Activated T-helper 1 cell treated with anti-CD3 and anti-CD28 coated beads, Interleukin-12 subunit alpha, Interleukin-12 subunit beta, Interleukin-2, Interleukin-4 antibody, amounts not matched to agents 30 ng/mL and 10 ng/mL and 1 ng/mL, durations not matched to agents 14 hours and 24 hours and 36 hours (primary cell): Measurements from ENCODE around the gene DBX2. TPM values are rescaled to one million over a fixed set of nuclear protein-coding genes. Genes with fewer than 3 reads are reported as not detected.

Experiments
- DNase-seq: peaks from one replicate; pipeline ENCODE4 v3.0.0; 2021; ENCODE audit warnings: low spot score
- H3K27ac Mint-ChIP-seq: one replicate; pipeline ENCODE4 v1.8.0; 2021; ENCODE audit warnings: mild to moderate bottlenecking, mixed read lengths
- H3K27me3 Mint-ChIP-seq: one replicate; pipeline ENCODE4 v1.8.0; 2022; ENCODE audit warnings: mild to moderate bottlenecking, moderate library complexity, mixed read lengths; ENCODE audit not compliant: insufficient read depth
- H3K36me3 Mint-ChIP-seq: one replicate; pipeline ENCODE4 v1.8.0; 2021; ENCODE audit warnings: low read depth, mixed read lengths
- H3K4me1 Mint-ChIP-seq: one replicate; pipeline ENCODE4 v1.8.0; 2021; ENCODE audit warnings: low read depth, mixed read lengths
- H3K4me3 Mint-ChIP-seq: one replicate; pipeline ENCODE4 v1.8.0; 2021; ENCODE audit warnings: mild to moderate bottlenecking, moderate library complexity, mixed read lengths
- H3K9me3 Mint-ChIP-seq: one replicate; pipeline ENCODE4 v1.8.0; 2021; ENCODE audit warnings: mixed read lengths
- intact Hi-C: fragments of 100-400 bp; cut with micrococcal nuclease; formaldehyde crosslinking; loops from one replicate; pipeline ENCODE4 v1.15.1; 2024
- total RNA-seq: library from RNA; stranded (reverse); gene quantifications from 2 replicates; pipeline ENCODE4 v1.2.3, GENCODE V29; 2022

The DBX2 gene
- total RNA-seq, 1 donor from 2014 or later = not detected

GRCh38 chr12:45051572-45052125 is 750 bp upstream of the DBX2 start:
- Mint-ChIP-seq H3K27me3 (peaks cover 45% of the 10 kb centered on the region), H3K27ac (no peak overlapping the region), H3K4me3 (no peak overlapping the region), H3K4me1 (no peaks in the 10 kb centered on the region), H3K36me3 (no peaks in the 10 kb centered on the region), H3K9me3 (no peaks in the 10 kb centered on the region)
- DNase-seq = no peak
- intact Hi-C loops = no loop called here

GRCh38 chr12:45049912-45050750 is 768 bp downstream of the DBX2 start:
- Mint-ChIP-seq H3K27me3 (peaks cover 48% of the 10 kb centered on the region), H3K27ac (no peak overlapping the region), H3K36me3 (no peaks in the 10 kb centered on the region), H3K9me3 (no peaks in the 10 kb centered on the region), H3K4me1 (no peaks in the 10 kb centered on the region), H3K4me3 (no peak overlapping the region)
- DNase-seq = no peak
- intact Hi-C loops = no loop called here

- no peaks in the 10 kb centered on the region for H3K36me3 Mint-ChIP-seq
- intact Hi-C loops = no loop called here
- no peaks in the 10 kb centered on the region for H3K9me3 Mint-ChIP-seq
- no peak overlapping the region for H3K27ac Mint-ChIP-seq
- no peaks in the 10 kb centered on the region for H3K4me1 Mint-ChIP-seq
- no peak for DNase-seq
- H3K27me3 Mint-ChIP-seq = peaks cover 8% of the 10 kb centered on the region
- no peak overlapping the region for H3K4me3 Mint-ChIP-seq
These were observed 8.3 kb downstream of the DBX2 start for GRCh38 chr12:45042599-45042998.

GRCh38 chr12:45040977-45041376 is 9.9 kb downstream of the DBX2 start:
- intact Hi-C loops = no loop called here
- Mint-ChIP-seq H3K9me3 (no peaks in the 10 kb centered on the region), H3K4me3 (no peak overlapping the region), H3K4me1 (no peaks in the 10 kb centered on the region), H3K36me3 (no peaks in the 10 kb centered on the region), H3K27me3 (no peaks in the 10 kb centered on the region), H3K27ac (no peak overlapping the region)
- no peak for DNase-seq

GRCh38 chr12:45039757-45040156 is 11.1 kb downstream of the DBX2 start:
- intact Hi-C loops = no loop called here
- DNase-seq = no peak
- H3K27me3 Mint-ChIP-seq = no peaks in the 10 kb centered on the region
- no peaks in the 10 kb centered on the region for H3K36me3 Mint-ChIP-seq
- H3K9me3 Mint-ChIP-seq = no peaks in the 10 kb centered on the region
- H3K27ac Mint-ChIP-seq = no peak overlapping the region
- H3K4me1 Mint-ChIP-seq = no peaks in the 10 kb centered on the region
- H3K4me3 Mint-ChIP-seq = no peak overlapping the region

- H3K36me3 Mint-ChIP-seq = no peaks in the 10 kb centered on the region
- H3K27me3 Mint-ChIP-seq = no peaks in the 10 kb centered on the region
- H3K4me1 Mint-ChIP-seq = no peaks in the 10 kb centered on the region
- no peak overlapping the region for H3K27ac Mint-ChIP-seq
- H3K9me3 Mint-ChIP-seq = no peaks in the 10 kb centered on the region
- no peak overlapping the region for H3K4me3 Mint-ChIP-seq
- intact Hi-C loops = no loop called here
- DNase-seq = no peak
These were observed 16.0 kb downstream of the DBX2 start for GRCh38 chr12:45034861-45035265.

- Mint-ChIP-seq H3K9me3 (peaks cover 16% of the 10 kb centered on the region), H3K4me1 (no peaks in the 10 kb centered on the region), H3K27me3 (no peaks in the 10 kb centered on the region), H3K4me3 (no peak overlapping the region), H3K27ac (no peak overlapping the region), H3K36me3 (no peaks in the 10 kb centered on the region)
- no peak for DNase-seq
- intact Hi-C loops = no loop called here
These were observed 33.0 kb downstream of the DBX2 start for GRCh38 chr12:45017916-45018315.

GRCh38 chr12:45014396-45014795 is 36.5 kb downstream of the DBX2 start:
- no peak overlapping the region for H3K4me3 Mint-ChIP-seq
- DNase-seq = no peak
- no peaks in the 10 kb centered on the region for H3K36me3 Mint-ChIP-seq

GRCh38 chr12:45012749-45013148 is 38.1 kb downstream of the DBX2 start:
- H3K36me3 Mint-ChIP-seq = no peaks in the 10 kb centered on the region
- no peaks in the 10 kb centered on the region for H3K4me1 Mint-ChIP-seq
- H3K27ac Mint-ChIP-seq = no peak overlapping the region
- DNase-seq = no peak
- H3K9me3 Mint-ChIP-seq = no peaks in the 10 kb centered on the region
- H3K27me3 Mint-ChIP-seq = no peaks in the 10 kb centered on the region
- H3K4me3 Mint-ChIP-seq = no peak overlapping the region
- intact Hi-C loops = no loop called here

More at GRCh38 chr12:45014396-45014795, 36.5 kb downstream of the DBX2 start:
- intact Hi-C loops = no loop called here
- Mint-ChIP-seq H3K27me3 (no peaks in the 10 kb centered on the region), H3K4me1 (no peaks in the 10 kb centered on the region), H3K27ac (no peak overlapping the region), H3K9me3 (peaks cover 9% of the 10 kb centered on the region)

GRCh38 chr12:45010059-45010458 is 40.8 kb downstream of the DBX2 start:
- DNase-seq = no peak
- no peaks in the 10 kb centered on the region for H3K9me3 Mint-ChIP-seq
- intact Hi-C loops = no loop called here
- no peaks in the 10 kb centered on the region for H3K4me1 Mint-ChIP-seq
- no peak overlapping the region for H3K4me3 Mint-ChIP-seq
- no peaks in the 10 kb centered on the region for H3K36me3 Mint-ChIP-seq
- H3K27me3 Mint-ChIP-seq = no peaks in the 10 kb centered on the region
- H3K27ac Mint-ChIP-seq = no peak overlapping the region

GRCh38 chr12:45008211-45008610 is 42.7 kb downstream of the DBX2 start:
- intact Hi-C loops = no loop called here
- Mint-ChIP-seq H3K9me3 (no peaks in the 10 kb centered on the region), H3K4me3 (no peak overlapping the region), H3K36me3 (no peaks in the 10 kb centered on the region), H3K27me3 (no peaks in the 10 kb centered on the region), H3K4me1 (no peaks in the 10 kb centered on the region), H3K27ac (no peak overlapping the region)
- DNase-seq = no peak

GRCh38 chr12:44999355-44999754 is 51.5 kb downstream of the DBX2 start:
- H3K9me3 Mint-ChIP-seq = no peaks in the 10 kb centered on the region
- H3K27ac Mint-ChIP-seq = no peak overlapping the region
- no peaks in the 10 kb centered on the region for H3K4me1 Mint-ChIP-seq
- DNase-seq = no peak
- no peaks in the 10 kb centered on the region for H3K36me3 Mint-ChIP-seq
- peaks cover 5% of the 10 kb centered on the region for H3K27me3 Mint-ChIP-seq
- intact Hi-C loops = no loop called here
- no peak overlapping the region for H3K4me3 Mint-ChIP-seq

GRCh38 chr12:44993161-44993560 is 57.7 kb downstream of the DBX2 start:
- no peak overlapping the region for H3K27ac Mint-ChIP-seq
- H3K27me3 Mint-ChIP-seq = peaks cover 2% of the 10 kb centered on the region
- H3K36me3 Mint-ChIP-seq = no peaks in the 10 kb centered on the region
- no peak overlapping the region for H3K4me3 Mint-ChIP-seq
- H3K9me3 Mint-ChIP-seq = no peaks in the 10 kb centered on the region
- DNase-seq = no peak
- intact Hi-C loops = no loop called here
- no peaks in the 10 kb centered on the region for H3K4me1 Mint-ChIP-seq
